ENCODE measurements around the gene SLC40A1. TPM values are rescaled to one million over a fixed set of nuclear protein-coding genes. Genes with fewer than 3 reads are reported as not detected.

SLC40A1 gene
- total and polyA plus RNA-seq, 2 of the 13 experiments (the other 11 are each of a cell fraction or from before 2014, with no cell fraction given) = 10.6 to 24.9 TPM

GRCh38 chr2:189574793-189575475, 5.7 kb downstream of the SLC40A1 start (continued):
- TF ChIP-seq, protein P1, sequence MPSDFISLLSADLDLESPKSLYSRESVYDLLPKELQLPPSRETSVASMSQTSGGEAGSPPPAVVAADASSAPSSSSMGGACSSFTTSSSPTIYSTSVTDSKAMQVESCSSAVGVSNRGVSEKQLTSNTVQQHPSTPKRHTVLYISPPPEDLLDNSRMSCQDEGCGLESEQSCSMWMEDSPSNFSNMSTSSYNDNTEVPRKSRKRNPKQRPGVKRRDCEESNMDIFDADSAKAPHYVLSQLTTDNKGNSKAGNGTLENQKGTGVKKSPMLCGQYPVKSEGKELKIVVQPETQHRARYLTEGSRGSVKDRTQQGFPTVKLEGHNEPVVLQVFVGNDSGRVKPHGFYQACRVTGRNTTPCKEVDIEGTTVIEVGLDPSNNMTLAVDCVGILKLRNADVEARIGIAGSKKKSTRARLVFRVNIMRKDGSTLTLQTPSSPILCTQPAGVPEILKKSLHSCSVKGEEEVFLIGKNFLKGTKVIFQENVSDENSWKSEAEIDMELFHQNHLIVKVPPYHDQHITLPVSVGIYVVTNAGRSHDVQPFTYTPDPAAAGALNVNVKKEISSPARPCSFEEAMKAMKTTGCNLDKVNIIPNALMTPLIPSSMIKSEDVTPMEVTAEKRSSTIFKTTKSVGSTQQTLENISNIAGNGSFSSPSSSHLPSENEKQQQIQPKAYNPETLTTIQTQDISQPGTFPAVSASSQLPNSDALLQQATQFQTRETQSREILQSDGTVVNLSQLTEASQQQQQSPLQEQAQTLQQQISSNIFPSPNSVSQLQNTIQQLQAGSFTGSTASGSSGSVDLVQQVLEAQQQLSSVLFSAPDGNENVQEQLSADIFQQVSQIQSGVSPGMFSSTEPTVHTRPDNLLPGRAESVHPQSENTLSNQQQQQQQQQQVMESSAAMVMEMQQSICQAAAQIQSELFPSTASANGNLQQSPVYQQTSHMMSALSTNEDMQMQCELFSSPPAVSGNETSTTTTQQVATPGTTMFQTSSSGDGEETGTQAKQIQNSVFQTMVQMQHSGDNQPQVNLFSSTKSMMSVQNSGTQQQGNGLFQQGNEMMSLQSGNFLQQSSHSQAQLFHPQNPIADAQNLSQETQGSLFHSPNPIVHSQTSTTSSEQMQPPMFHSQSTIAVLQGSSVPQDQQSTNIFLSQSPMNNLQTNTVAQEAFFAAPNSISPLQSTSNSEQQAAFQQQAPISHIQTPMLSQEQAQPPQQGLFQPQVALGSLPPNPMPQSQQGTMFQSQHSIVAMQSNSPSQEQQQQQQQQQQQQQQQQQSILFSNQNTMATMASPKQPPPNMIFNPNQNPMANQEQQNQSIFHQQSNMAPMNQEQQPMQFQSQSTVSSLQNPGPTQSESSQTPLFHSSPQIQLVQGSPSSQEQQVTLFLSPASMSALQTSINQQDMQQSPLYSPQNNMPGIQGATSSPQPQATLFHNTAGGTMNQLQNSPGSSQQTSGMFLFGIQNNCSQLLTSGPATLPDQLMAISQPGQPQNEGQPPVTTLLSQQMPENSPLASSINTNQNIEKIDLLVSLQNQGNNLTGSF (CRISPR knock-in tag; IDR thresholded peaks at IDR 0.05) = no peak
- TF ChIP-seq ZNF792 (CRISPR knock-in tag; IDR thresholded peaks at IDR 0.05) = 0 out of 2 replicates have a peak, but pooled peaks have one; percentile 15
- no peak for TF ChIP-seq RARG (CRISPR knock-in tag; IDR thresholded peaks at IDR 0.05; ENCODE audit: low read depth)
- TF ChIP-seq MXI1 (IDR thresholded peaks at IDR 0.05; ENCODE audit: borderline replicate concordance, low read depth, low read length) = no peak
- TF ChIP-seq, protein P2, sequence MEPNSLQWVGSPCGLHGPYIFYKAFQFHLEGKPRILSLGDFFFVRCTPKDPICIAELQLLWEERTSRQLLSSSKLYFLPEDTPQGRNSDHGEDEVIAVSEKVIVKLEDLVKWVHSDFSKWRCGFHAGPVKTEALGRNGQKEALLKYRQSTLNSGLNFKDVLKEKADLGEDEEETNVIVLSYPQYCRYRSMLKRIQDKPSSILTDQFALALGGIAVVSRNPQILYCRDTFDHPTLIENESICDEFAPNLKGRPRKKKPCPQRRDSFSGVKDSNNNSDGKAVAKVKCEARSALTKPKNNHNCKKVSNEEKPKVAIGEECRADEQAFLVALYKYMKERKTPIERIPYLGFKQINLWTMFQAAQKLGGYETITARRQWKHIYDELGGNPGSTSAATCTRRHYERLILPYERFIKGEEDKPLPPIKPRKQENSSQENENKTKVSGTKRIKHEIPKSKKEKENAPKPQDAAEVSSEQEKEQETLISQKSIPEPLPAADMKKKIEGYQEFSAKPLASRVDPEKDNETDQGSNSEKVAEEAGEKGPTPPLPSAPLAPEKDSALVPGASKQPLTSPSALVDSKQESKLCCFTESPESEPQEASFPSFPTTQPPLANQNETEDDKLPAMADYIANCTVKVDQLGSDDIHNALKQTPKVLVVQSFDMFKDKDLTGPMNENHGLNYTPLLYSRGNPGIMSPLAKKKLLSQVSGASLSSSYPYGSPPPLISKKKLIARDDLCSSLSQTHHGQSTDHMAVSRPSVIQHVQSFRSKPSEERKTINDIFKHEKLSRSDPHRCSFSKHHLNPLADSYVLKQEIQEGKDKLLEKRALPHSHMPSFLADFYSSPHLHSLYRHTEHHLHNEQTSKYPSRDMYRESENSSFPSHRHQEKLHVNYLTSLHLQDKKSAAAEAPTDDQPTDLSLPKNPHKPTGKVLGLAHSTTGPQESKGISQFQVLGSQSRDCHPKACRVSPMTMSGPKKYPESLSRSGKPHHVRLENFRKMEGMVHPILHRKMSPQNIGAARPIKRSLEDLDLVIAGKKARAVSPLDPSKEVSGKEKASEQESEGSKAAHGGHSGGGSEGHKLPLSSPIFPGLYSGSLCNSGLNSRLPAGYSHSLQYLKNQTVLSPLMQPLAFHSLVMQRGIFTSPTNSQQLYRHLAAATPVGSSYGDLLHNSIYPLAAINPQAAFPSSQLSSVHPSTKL (CRISPR knock-in tag; IDR thresholded peaks at IDR 0.05) = peak; percentile 43; the same call in 1 of the 2 replicates
- TF ChIP-seq GABPA (IDR thresholded peaks at IDR 0.05; ENCODE audit: low read depth, low read length) = no peak
- TF ChIP-seq GABPA (CRISPR knock-in tag; IDR thresholded peaks at IDR 0.05; ENCODE audit: low read depth) = no peak
- no peak for TF ChIP-seq SP4 (CRISPR knock-in tag; IDR thresholded peaks at IDR 0.05)
- TF ChIP-seq, protein P3, sequence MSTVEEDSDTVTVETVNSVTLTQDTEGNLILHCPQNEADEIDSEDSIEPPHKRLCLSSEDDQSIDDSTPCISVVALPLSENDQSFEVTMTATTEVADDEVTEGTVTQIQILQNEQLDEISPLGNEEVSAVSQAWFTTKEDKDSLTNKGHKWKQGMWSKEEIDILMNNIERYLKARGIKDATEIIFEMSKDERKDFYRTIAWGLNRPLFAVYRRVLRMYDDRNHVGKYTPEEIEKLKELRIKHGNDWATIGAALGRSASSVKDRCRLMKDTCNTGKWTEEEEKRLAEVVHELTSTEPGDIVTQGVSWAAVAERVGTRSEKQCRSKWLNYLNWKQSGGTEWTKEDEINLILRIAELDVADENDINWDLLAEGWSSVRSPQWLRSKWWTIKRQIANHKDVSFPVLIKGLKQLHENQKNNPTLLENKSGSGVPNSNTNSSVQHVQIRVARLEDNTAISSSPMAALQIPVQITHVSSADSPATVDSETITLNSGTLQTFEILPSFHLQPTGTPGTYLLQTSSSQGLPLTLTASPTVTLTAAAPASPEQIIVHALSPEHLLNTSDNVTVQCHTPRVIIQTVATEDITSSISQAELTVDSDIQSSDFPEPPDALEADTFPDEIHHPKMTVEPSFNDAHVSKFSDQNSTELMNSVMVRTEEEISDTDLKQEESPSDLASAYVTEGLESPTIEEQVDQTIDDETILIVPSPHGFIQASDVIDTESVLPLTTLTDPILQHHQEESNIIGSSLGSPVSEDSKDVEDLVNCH (CRISPR knock-in tag; IDR thresholded peaks at IDR 0.05) = no peak
- TF ChIP-seq HNRNPL (IDR thresholded peaks at IDR 0.05; ENCODE audit: low read depth, low read length) = no peak
- TF ChIP-seq, protein P4, sequence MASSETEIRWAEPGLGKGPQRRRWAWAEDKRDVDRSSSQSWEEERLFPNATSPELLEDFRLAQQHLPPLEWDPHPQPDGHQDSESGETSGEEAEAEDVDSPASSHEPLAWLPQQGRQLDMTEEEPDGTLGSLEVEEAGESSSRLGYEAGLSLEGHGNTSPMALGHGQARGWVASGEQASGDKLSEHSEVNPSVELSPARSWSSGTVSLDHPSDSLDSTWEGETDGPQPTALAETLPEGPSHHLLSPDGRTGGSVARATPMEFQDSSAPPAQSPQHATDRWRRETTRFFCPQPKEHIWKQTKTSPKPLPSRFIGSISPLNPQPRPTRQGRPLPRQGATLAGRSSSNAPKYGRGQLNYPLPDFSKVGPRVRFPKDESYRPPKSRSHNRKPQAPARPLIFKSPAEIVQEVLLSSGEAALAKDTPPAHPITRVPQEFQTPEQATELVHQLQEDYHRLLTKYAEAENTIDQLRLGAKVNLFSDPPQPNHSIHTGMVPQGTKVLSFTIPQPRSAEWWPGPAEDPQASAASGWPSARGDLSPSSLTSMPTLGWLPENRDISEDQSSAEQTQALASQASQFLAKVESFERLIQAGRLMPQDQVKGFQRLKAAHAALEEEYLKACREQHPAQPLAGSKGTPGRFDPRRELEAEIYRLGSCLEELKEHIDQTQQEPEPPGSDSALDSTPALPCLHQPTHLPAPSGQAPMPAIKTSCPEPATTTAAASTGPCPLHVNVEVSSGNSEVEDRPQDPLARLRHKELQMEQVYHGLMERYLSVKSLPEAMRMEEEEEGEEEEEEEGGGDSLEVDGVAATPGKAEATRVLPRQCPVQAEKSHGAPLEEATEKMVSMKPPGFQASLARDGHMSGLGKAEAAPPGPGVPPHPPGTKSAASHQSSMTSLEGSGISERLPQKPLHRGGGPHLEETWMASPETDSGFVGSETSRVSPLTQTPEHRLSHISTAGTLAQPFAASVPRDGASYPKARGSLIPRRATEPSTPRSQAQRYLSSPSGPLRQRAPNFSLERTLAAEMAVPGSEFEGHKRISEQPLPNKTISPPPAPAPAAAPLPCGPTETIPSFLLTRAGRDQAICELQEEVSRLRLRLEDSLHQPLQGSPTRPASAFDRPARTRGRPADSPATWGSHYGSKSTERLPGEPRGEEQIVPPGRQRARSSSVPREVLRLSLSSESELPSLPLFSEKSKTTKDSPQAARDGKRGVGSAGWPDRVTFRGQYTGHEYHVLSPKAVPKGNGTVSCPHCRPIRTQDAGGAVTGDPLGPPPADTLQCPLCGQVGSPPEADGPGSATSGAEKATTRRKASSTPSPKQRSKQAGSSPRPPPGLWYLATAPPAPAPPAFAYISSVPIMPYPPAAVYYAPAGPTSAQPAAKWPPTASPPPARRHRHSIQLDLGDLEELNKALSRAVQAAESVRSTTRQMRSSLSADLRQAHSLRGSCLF (CRISPR knock-in tag; IDR thresholded peaks at IDR 0.05; ENCODE audit: borderline replicate concordance) = no peak
- no peak for TF ChIP-seq ZNF354B (CRISPR knock-in tag; IDR thresholded peaks at IDR 0.05)
- TF ChIP-seq ZNF24 (IDR thresholded peaks at IDR 0.05) = peak; percentile 6; the same call in 1 of the 2 replicates
